Measurements from ENCODE around the gene OR1B1. TPM values are rescaled to one million over a fixed set of nuclear protein-coding genes. Genes with fewer than 3 reads are reported as not detected.

OR1B1 gene
- total and polyA plus RNA-seq, 2 of the 4 experiments (the other 2 are of a cell fraction): not detected

DNA sequence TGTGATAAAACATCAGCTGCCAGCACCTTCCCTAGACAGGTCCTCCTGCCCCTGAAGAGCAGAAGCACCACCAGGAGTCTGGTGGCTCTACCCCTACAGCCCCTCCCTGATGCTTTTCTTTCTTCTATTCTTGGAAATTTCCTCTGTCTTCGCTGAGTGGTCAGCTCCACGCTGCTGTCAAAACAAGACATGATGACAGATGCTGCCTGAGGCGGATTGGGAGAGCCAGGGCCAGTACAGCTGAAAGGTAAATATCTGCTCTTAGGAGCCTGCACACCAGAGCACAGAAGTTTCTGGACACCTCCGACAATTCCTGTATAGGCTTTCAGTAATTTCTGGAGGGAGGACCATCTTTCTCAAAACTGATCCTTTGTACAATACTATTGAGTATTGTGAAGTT is 47.6 kb downstream of the OR1B1 start:
- H3K4ac ChIP-seq (ENCODE audit: low read depth, low read length): no peak overlapping the region
- no peak overlapping the region for H3K4me3 ChIP-seq (ENCODE audit: insufficient read depth, low read depth, low read length)
- H3K9me1 ChIP-seq (ENCODE audit: insufficient read depth, low read length): no peaks in the 10 kb centered on the region
- no peaks in the 10 kb centered on the region for H4K20me1 ChIP-seq (ENCODE audit: insufficient read depth, low read length)
- no peak overlapping the region for H4K91ac ChIP-seq (ENCODE audit: insufficient read depth, low read depth, low read length)
- H3K27me3 ChIP-seq (ENCODE audit: control insufficient read depth, insufficient read depth, low read length): peaks cover 4% of the 10 kb centered on the region
- no peaks in the 10 kb centered on the region for H3K36me3 ChIP-seq (ENCODE audit: control insufficient read depth, insufficient read depth, low read length)
- ATAC-seq (ENCODE audit: low read depth): no peak
- TF ChIP-seq CHD1 (IDR thresholded peaks at IDR 0.05; ENCODE audit: low read depth, low read length): no peak
- TF ChIP-seq NFE2L2 (IDR thresholded peaks at IDR 0.05; ENCODE audit: low read depth, low read length): no peak
- no peak for TF ChIP-seq BHLHE40 (IDR thresholded peaks at IDR 0.05; ENCODE audit: low read depth, low read length)
- H3K4me2 ChIP-seq (ENCODE audit: low read depth, low read length): no peak overlapping the region
- no peaks in the 10 kb centered on the region for H3K9me3 ChIP-seq (ENCODE audit: control insufficient read depth, insufficient read depth, low read length)
- no peak overlapping the region for H3K18ac ChIP-seq (ENCODE audit: low read depth, low read length)
- DNase-seq: no peak
- dilution Hi-C loops (cut with HindIII; ENCODE audit: low sequenced_read_pairs, unreplicated experiment): no loop called here
- no peak overlapping the region for H2AK5ac ChIP-seq (ENCODE audit: low read depth, low read length)
- no peak overlapping the region for H2BK15ac ChIP-seq (ENCODE audit: low read depth, low read length)
- no peak overlapping the region for H3K9ac ChIP-seq (ENCODE audit: low read depth, low read length)
- H3K23ac ChIP-seq (ENCODE audit: low read depth, low read length): no peak overlapping the region
- no peak overlapping the region for H2AK9ac ChIP-seq (replicated peaks; ENCODE audit: low read depth, low read length, poor library complexity)
- H4K8ac ChIP-seq (ENCODE audit: low read depth in 2 of 2, low read length in 2 of 2): no peak overlapping the region
- ChIA-PET POLR2A (ENCODE audit: unreplicated experiment) (no interaction called here), CTCF (no interaction called here)
- intact Hi-C loops (cut with micrococcal nuclease): loop anchor here (5.0 kb wide), 1 partner anchor 47 kb away; the partner anchor contains the start of gene OR1B1
- H2AFZ ChIP-seq (replicated peaks; ENCODE audit: low read length, poor library complexity): no peak overlapping the region
- no CpG with 5 or more reads among the region's 4 CpGs for WGBS, 2 experiments (ENCODE audit: extremely low coverage in 2 of 2, insufficient read length in 1 of 2)
- H3K56ac ChIP-seq (ENCODE audit: extremely low read depth, insufficient read depth, low read length): no peak overlapping the region
- no TSS peak for BruUV-seq (replicated peaks)
- in situ Hi-C loops (cut with MboI; ENCODE audit: low sequenced_read_pairs): no loop called here
- no peak overlapping the region for H3K27ac ChIP-seq (ENCODE audit: insufficient read depth, low read length)
- no peaks in the 10 kb centered on the region for H3K4me1 ChIP-seq (ENCODE audit: control insufficient read depth, insufficient read depth, low read length)
- H3K79me1 ChIP-seq (ENCODE audit: low read depth in 1 of 2, low read length in 2 of 2): no peaks in the 10 kb centered on the region
- H4K5ac ChIP-seq (ENCODE audit: low read depth, low read length): no peak overlapping the region
- H2BK120ac ChIP-seq (ENCODE audit: low read depth, low read length): no peak overlapping the region
- no peak overlapping the region for H3K14ac ChIP-seq (replicated peaks; ENCODE audit: low read depth, low read length)
- no peak overlapping the region for H2BK20ac ChIP-seq (ENCODE audit: low read depth, low read length)
- H2BK5ac ChIP-seq (ENCODE audit: low read depth, low read length, poor library complexity, severe bottlenecking): no peak overlapping the region

Data from IMR-90 (cell line).